Uterus (tissue), 4 donors: ENCODE results near the gene GABRA1. TPM values are rescaled to one million over a fixed set of nuclear protein-coding genes. Genes with fewer than 3 reads are reported as not detected.

ENCODE experiments used
- DNase-seq, 2 donors: peaks; one replicate each; pipeline ENCODE4 v3.0.0-alpha.2; 2019 to 2020
- H3K27ac ChIP-seq, 2 donors: fragments of 200-600 bp; sonication (generic); 1 replicate in 1 of 2; 2 replicates in 1 of 2; pipeline ENCODE4 v1.5.1; 2016 to 2018
- H3K27me3 ChIP-seq, 2 donors: fragments of 200-600 bp; sonication (generic); one replicate each; pipeline ENCODE4 v1.5.1; 2018 to 2019; ENCODE audit warnings: control low read depth in 1 of 2
- H3K36me3 ChIP-seq, 2 donors: fragments of 200-600 bp; sonication (generic); one replicate each; pipeline ENCODE4 v1.5.1; 2019; ENCODE audit warnings: control low read depth in 1 of 2
- H3K4me1 ChIP-seq, 2 donors: fragments of 200-600 bp; sonication (generic); one replicate each; pipeline ENCODE4 v1.5.1; 2018 to 2019; ENCODE audit warnings: control low read depth in 1 of 2
- H3K4me3 ChIP-seq, 2 donors: fragments of 200-600 bp; sonication (generic); 1 replicate in 1 of 2; 2 replicates in 1 of 2; pipeline ENCODE4 v1.5.1; 2018 to 2019; ENCODE audit warnings: mild to moderate bottlenecking in 1 of 2
- H3K9me3 ChIP-seq, 2 donors: fragments of 200-600 bp; sonication (generic); one replicate each; pipeline ENCODE4 v1.5.1; 2019; ENCODE audit warnings: control low read depth in 1 of 2
- POLR2A ChIP-seq, 2 donors: fragments of 450-650 bp; IDR thresholded peaks; one replicate each; pipeline ENCODE4 v1.6.1; 2016; ENCODE audit warnings: antibody characterized with exemption in 2 of 2, mild to moderate bottlenecking in 1 of 2, moderate library complexity in 1 of 2
- intact Hi-C: fragments of 100-400 bp; cut with DNase I; formaldehyde crosslinking; loops from one replicate; pipeline ENCODE4 v1.15.1; 2023; ENCODE audit warnings: low total_unique reads
- total RNA-seq, 4 donors: library from RNA; depleted of rRNA in 3 of 4; stranded (reverse); fragments of >200 nt in 3 of 4; gene quantifications; one replicate each; pipeline versions ENCODE4 v1.1.0 to v1.2.4, GENCODE V29; 2014 to 2023
- TF ChIP-seq, protein P1 (sequence below), 4 experiments: fragments of 200-600 bp in 2 of 4; fragments of 450-650 bp in 2 of 4; sonication (generic) in 2 of 4; IDR thresholded peaks; one replicate each; pipeline ENCODE4 v1.5.1; 2016 to 2019; ENCODE audit warnings: antibody characterized with exemption in 4 of 4, mild to moderate bottlenecking in 2 of 4, moderate library complexity in 1 of 4
- donor health status: DM: yes; HTN: yes; CAD: no.

GABRA1 gene
- total RNA-seq, 4 donors from 2014 or later, result 1.7 TPM; not detected in 3

DNA sequence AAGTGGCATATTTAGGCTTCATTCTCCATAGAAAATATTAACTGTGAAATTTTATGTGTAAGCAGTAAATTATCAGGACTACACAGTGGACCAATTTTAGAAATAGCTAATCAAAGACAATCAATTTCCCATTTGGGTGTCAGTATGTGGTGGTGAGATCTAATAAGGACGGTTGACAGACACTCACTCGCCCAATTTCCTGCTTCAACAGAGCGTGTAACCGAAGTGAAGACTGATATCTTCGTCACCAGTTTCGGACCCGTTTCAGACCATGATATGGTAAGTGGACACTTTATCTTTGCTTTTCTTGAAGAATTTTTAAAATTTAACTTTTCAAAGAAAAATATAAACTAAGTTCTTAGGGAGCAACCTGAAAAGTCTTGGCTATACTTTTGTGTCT is 17.6 kb downstream of the GABRA1 start:
- Histone ChIP-seq H3K9me3 (no peaks in the 10 kb centered on the region), H3K27me3 (peaks cover 0 to 6% of the 10 kb centered on the region in 2 donors), H3K27ac (no peak overlapping the region), H3K4me3 (no peak overlapping the region), H3K36me3 (no peaks in the 10 kb centered on the region), H3K4me1 (no peaks in the 10 kb centered on the region)
- intact Hi-C loops, result no loop called here
- DNase-seq, result no peak
- no peak for TF ChIP-seq POLR2A (IDR thresholded peaks at IDR 0.05)
- TF ChIP-seq, protein P1, sequence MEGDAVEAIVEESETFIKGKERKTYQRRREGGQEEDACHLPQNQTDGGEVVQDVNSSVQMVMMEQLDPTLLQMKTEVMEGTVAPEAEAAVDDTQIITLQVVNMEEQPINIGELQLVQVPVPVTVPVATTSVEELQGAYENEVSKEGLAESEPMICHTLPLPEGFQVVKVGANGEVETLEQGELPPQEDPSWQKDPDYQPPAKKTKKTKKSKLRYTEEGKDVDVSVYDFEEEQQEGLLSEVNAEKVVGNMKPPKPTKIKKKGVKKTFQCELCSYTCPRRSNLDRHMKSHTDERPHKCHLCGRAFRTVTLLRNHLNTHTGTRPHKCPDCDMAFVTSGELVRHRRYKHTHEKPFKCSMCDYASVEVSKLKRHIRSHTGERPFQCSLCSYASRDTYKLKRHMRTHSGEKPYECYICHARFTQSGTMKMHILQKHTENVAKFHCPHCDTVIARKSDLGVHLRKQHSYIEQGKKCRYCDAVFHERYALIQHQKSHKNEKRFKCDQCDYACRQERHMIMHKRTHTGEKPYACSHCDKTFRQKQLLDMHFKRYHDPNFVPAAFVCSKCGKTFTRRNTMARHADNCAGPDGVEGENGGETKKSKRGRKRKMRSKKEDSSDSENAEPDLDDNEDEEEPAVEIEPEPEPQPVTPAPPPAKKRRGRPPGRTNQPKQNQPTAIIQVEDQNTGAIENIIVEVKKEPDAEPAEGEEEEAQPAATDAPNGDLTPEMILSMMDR (IDR thresholded peaks at IDR 0.05), result no peak

DNA sequence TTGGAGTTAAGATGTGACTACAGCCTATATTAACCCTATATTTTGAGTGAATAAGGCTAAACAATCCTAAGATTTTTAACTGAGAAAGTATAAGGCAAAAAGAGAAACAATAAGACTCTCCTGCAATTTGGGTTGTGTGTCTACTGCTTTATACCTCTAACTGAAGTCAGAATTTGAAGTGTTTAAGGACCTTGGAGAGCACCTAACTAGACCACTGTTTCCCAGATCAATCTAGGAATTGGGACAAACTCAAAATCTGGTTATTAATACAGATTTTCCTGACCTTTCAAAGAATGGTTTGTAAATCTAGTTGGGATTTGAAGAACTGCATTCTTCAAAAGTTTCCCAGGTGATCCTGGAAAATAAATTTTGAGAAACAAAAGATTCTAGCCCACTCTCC is 42.1 kb downstream of the GABRA1 start:
- Histone ChIP-seq H3K4me3 (no peak overlapping the region), H3K9me3 (no peaks in the 10 kb centered on the region), H3K27me3 (no peaks in the 10 kb centered on the region), H3K4me1 (no peaks in the 10 kb centered on the region), H3K27ac (no peak overlapping the region), H3K36me3 (no peaks in the 10 kb centered on the region)
- intact Hi-C loops, result no loop called here
- DNase-seq, result no peak
- TF ChIP-seq, protein P1 (IDR thresholded peaks at IDR 0.05), result no peak

DNA sequence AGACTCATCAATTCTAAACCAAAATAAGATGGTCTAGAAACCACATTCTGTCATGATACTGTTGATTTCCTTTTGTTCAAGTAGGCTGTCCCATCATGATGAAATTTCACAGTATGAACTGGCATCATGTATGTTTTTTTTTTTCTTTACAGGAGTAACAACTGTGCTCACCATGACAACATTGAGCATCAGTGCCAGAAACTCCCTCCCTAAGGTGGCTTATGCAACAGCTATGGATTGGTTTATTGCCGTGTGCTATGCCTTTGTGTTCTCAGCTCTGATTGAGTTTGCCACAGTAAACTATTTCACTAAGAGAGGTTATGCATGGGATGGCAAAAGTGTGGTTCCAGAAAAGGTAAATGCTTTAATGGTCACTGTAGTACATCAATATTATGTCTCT is 47.6 kb downstream of the GABRA1 start:
- Histone ChIP-seq H3K27me3 (no peaks in the 10 kb centered on the region), H3K4me1 (no peaks in the 10 kb centered on the region), H3K4me3 (no peak overlapping the region), H3K36me3 (no peaks in the 10 kb centered on the region), H3K27ac (no peak overlapping the region), H3K9me3 (no peaks in the 10 kb centered on the region)
- no peak for DNase-seq
- intact Hi-C loops, result no loop called here
- TF ChIP-seq POLR2A (IDR thresholded peaks at IDR 0.05), result no peak
- TF ChIP-seq, protein P1 (IDR thresholded peaks at IDR 0.05), result no peak

DNA sequence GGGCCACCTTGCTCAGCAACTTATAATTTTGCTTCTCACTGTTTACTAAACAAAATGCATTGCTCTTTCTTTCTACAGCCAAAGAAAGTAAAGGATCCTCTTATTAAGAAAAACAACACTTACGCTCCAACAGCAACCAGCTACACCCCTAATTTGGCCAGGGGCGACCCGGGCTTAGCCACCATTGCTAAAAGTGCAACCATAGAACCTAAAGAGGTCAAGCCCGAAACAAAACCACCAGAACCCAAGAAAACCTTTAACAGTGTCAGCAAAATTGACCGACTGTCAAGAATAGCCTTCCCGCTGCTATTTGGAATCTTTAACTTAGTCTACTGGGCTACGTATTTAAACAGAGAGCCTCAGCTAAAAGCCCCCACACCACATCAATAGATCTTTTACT is 49.1 kb downstream of the GABRA1 start:
- H3K36me3 ChIP-seq, result no peaks in the 10 kb centered on the region
- DNase-seq, result no peak

DNA sequence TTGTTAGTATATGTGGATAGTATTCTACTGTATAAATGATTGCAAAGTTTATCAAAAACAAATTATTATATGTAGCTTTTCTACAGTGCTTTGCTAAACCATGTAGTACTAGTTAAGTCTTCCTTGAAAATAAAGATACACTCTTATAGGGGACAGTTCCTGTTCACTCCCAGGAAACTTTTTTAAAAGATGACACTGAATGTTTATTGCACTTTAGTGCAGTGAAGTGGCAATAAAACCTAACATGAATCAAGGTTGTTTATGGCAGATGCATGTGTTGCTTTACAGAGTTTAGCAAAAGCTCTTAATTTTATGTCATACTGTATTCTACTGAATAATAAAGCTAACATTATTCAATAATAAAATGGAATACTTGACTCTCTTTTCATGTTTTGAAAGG is 51.7 kb downstream of the GABRA1 start:
- H3K4me1 ChIP-seq, result no peaks in the 10 kb centered on the region
- H3K9me3 ChIP-seq, result no peaks in the 10 kb centered on the region
- no peaks in the 10 kb centered on the region for H3K36me3 ChIP-seq
- TF ChIP-seq POLR2A (IDR thresholded peaks at IDR 0.05), result no peak
- TF ChIP-seq, protein P1 (IDR thresholded peaks at IDR 0.05), result no peak
- no peaks in the 10 kb centered on the region for H3K27me3 ChIP-seq
- DNase-seq, result no peak
- no peak overlapping the region for H3K27ac ChIP-seq
- H3K4me3 ChIP-seq, result no peak overlapping the region
- intact Hi-C loops, result no loop called here

More for the DNA sequence above, 49.1 kb downstream of the GABRA1 start:
- TF ChIP-seq, protein P1 (IDR thresholded peaks at IDR 0.05), result no peak
- no peak for TF ChIP-seq POLR2A (IDR thresholded peaks at IDR 0.05)
- H3K4me1 ChIP-seq, result no peaks in the 10 kb centered on the region
- no peak overlapping the region for H3K4me3 ChIP-seq
- intact Hi-C loops, result no loop called here
- no peaks in the 10 kb centered on the region for H3K9me3 ChIP-seq
- no peak overlapping the region for H3K27ac ChIP-seq
- no peaks in the 10 kb centered on the region for H3K27me3 ChIP-seq
